BE2C (cell line): Measurements from ENCODE around the gene PRR16.

Experiments used
- DNase-seq: peaks from one replicate; pipeline ENCODE4 v3.0.0-alpha.2; 2020
- H3K27me3 ChIP-seq: fragments of 250-450 bp; sonication (Bioruptor Pico); 2 replicates; pipeline ENCODE4 v1.5.1; 2020; ENCODE audit warnings: mild to moderate bottlenecking
- H3K36me3 ChIP-seq: fragments of 250-450 bp; sonication (Bioruptor Pico); 2 replicates; pipeline ENCODE4 v1.5.1; 2020; ENCODE audit warnings: mild to moderate bottlenecking
- H3K4me1 ChIP-seq: fragments of 250-450 bp; sonication (Bioruptor Pico); 2 replicates; pipeline ENCODE4 v1.5.1; 2020
- H3K4me3 ChIP-seq: 2 replicates; pipeline ENCODE4 v1.5.1; 2011; ENCODE audit warnings: low read depth, low read length
- H3K9me3 ChIP-seq: fragments of 250-450 bp; sonication (Bioruptor Pico); 2 replicates; pipeline ENCODE4 v1.5.1; 2020
- CTCF ChIP-seq: IDR thresholded peaks from 2 replicates; pipeline ENCODE4 v1.5.1; 2012; ENCODE audit warnings: mild to moderate bottlenecking, low read depth, low read length

The PRR16 gene

GRCh38 chr5:120512791-120513650 lies 48.9 kb downstream of the PRR16 start:
- peaks cover 13% of the 10 kb centered on the region for H3K4me1 ChIP-seq
- no peaks in the 10 kb centered on the region for H3K9me3 ChIP-seq
- no peak overlapping the region for H3K4me3 ChIP-seq
- H3K36me3 ChIP-seq: no peaks in the 10 kb centered on the region
- TF ChIP-seq CTCF: no peak
- no peak for DNase-seq
- H3K27me3 ChIP-seq: no peaks in the 10 kb centered on the region; the same call in 1 of the 2 replicates

DNA sequence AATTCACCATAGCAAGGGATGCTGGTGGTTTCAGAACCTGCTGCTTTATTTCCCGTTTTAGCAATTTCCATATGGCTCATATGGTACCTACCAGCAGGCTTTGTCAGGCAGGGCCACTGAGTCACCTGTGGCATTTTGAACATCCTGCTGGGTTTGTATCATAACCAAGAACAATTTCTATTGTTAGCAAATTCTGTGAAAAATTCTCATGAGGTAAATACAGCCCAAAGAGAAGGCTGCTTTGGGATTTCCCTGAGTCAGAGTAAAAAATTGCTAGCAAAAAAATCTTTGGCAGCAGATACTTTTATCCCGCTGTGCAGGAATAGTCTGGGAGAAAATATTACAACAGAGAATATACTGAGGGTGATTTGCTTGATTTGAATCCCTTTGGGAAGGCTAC lies 52.7 kb downstream of the PRR16 start:
- no peaks in the 10 kb centered on the region for H3K9me3 ChIP-seq
- H3K27me3 ChIP-seq: no peaks in the 10 kb centered on the region; the same call in 1 of the 2 replicates
- H3K4me3 ChIP-seq: no peak overlapping the region
- DNase-seq: no peak
- H3K4me1 ChIP-seq: peaks cover 5% of the 10 kb centered on the region
- no peak for TF ChIP-seq CTCF
- no peaks in the 10 kb centered on the region for H3K36me3 ChIP-seq

- H3K27me3 ChIP-seq: no peaks in the 10 kb centered on the region; the same call in 1 of the 2 replicates
- DNase-seq: no peak
- no peak overlapping the region for H3K4me3 ChIP-seq
- H3K9me3 ChIP-seq: no peaks in the 10 kb centered on the region
- H3K4me1 ChIP-seq: no peaks in the 10 kb centered on the region; the same call in 1 of the 2 replicates
- H3K36me3 ChIP-seq: no peaks in the 10 kb centered on the region
- TF ChIP-seq CTCF: no peak
These were observed 53.6 kb downstream of the PRR16 start for GRCh38 chr5:120517607-120518252.

- no peaks in the 10 kb centered on the region; the same call in 1 of the 2 replicates for H3K27me3 ChIP-seq
- no peak for DNase-seq
- no peak overlapping the region for H3K4me3 ChIP-seq
- H3K4me1 ChIP-seq: no peaks in the 10 kb centered on the region; the same call in 1 of the 2 replicates
- no peak for TF ChIP-seq CTCF
- no peaks in the 10 kb centered on the region for H3K36me3 ChIP-seq
- H3K9me3 ChIP-seq: no peaks in the 10 kb centered on the region
These were observed 54.5 kb downstream of the PRR16 start for GRCh38 chr5:120518581-120518980.

- no peak for TF ChIP-seq CTCF
- Histone ChIP-seq H3K36me3 (no peaks in the 10 kb centered on the region), H3K9me3 (no peaks in the 10 kb centered on the region), H3K27me3 (no peaks in the 10 kb centered on the region), H3K4me3 (no peak overlapping the region), H3K4me1 (peaks cover 7% of the 10 kb centered on the region; the same call in 1 of the 2 replicates)
- DNase-seq: no peak
These were observed 63.2 kb downstream of the PRR16 start for GRCh38 chr5:120527251-120527650.

GRCh38 chr5:120528609-120529008 lies 64.5 kb downstream of the PRR16 start:
- TF ChIP-seq CTCF: no peak
- Histone ChIP-seq H3K36me3 (no peaks in the 10 kb centered on the region), H3K9me3 (no peaks in the 10 kb centered on the region), H3K4me3 (no peak overlapping the region), H3K27me3 (no peaks in the 10 kb centered on the region), H3K4me1 (peaks cover 7% of the 10 kb centered on the region)
- no peak for DNase-seq
